T-helper 1 cell treated with Interleukin-12 subunit alpha and Interleukin-12 subunit beta and Interleukin-4 antibody, amounts not matched to agents 30 μg/mL and 1 μg/mL, for 36 hours (primary cell): ENCODE results near the gene SLC25A21.

ENCODE experiments used
- H3K27ac Mint-ChIP-seq: one replicate; pipeline ENCODE4 v1.8.0; 2021; ENCODE audit warnings: mild to moderate bottlenecking, mixed read lengths
- H3K27me3 Mint-ChIP-seq: one replicate; pipeline ENCODE4 v1.8.0; 2021; ENCODE audit warnings: low read depth, mixed read lengths
- H3K36me3 Mint-ChIP-seq: one replicate; pipeline ENCODE4 v1.8.0; 2021; ENCODE audit warnings: low read depth, mixed read lengths
- H3K4me1 Mint-ChIP-seq: one replicate; pipeline ENCODE4 v1.8.0; 2021; ENCODE audit warnings: low read depth, mixed read lengths
- H3K4me3 Mint-ChIP-seq: one replicate; pipeline ENCODE4 v1.8.0; 2021; ENCODE audit warnings: mild to moderate bottlenecking, moderate library complexity, mixed read lengths
- H3K9me3 Mint-ChIP-seq: one replicate; pipeline ENCODE4 v1.8.0; 2021; ENCODE audit warnings: mixed read lengths

Gene SLC25A21

GRCh38 chr14:37140176-37140575 is 32.2 kb downstream of the SLC25A21 start:
- Mint-ChIP-seq H3K36me3 (no peaks in the 10 kb centered on the region), H3K27ac (no peak overlapping the region), H3K27me3 (no peaks in the 10 kb centered on the region), H3K4me3 (no peak overlapping the region), H3K9me3 (no peaks in the 10 kb centered on the region), H3K4me1 (no peaks in the 10 kb centered on the region)

DNA sequence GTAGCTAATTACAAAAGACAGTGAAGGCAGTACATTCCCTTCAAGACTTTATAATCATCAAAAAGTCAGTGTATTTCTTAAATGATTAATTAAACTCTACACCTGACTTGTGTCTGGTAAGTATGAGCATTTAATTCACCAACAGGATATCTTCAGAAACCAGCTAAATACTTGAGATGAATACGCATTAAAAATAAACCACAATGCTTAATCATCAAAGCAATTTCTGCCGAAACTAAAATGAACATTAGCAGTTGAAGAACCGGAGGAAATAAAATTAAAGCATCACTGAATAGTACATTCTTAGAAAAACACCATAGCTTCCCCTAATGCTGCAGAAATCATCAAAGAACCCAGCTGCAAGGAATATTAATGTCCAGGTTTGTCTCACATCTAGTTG is 32.7 kb downstream of the SLC25A21 start:
- Mint-ChIP-seq H3K4me3 (no peak overlapping the region), H3K4me1 (no peaks in the 10 kb centered on the region), H3K27ac (no peak overlapping the region), H3K27me3 (no peaks in the 10 kb centered on the region), H3K9me3 (no peaks in the 10 kb centered on the region), H3K36me3 (no peaks in the 10 kb centered on the region)

DNA sequence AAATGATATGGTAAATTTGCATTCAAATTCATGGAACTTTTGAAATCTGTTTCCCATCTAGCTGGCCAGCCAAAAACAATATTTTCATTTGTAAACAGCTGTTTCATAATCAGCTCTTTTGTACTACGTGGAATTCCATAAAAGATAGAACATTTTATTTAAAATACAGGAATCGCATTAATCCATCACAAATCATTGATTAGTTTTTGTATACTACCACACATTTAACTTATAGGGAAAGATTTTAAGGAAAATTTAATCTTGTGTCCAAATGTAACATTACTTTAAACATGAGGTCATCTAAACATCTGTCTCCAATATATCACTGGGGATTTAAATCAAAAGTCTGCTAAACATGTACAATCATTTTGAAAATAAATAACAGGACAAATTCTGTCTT is 33.5 kb downstream of the SLC25A21 start:
- no peak overlapping the region for H3K4me3 Mint-ChIP-seq
- no peaks in the 10 kb centered on the region for H3K9me3 Mint-ChIP-seq
- H3K36me3 Mint-ChIP-seq: no peaks in the 10 kb centered on the region
- H3K4me1 Mint-ChIP-seq: no peaks in the 10 kb centered on the region
- no peak overlapping the region for H3K27ac Mint-ChIP-seq
- H3K27me3 Mint-ChIP-seq: no peaks in the 10 kb centered on the region

DNA sequence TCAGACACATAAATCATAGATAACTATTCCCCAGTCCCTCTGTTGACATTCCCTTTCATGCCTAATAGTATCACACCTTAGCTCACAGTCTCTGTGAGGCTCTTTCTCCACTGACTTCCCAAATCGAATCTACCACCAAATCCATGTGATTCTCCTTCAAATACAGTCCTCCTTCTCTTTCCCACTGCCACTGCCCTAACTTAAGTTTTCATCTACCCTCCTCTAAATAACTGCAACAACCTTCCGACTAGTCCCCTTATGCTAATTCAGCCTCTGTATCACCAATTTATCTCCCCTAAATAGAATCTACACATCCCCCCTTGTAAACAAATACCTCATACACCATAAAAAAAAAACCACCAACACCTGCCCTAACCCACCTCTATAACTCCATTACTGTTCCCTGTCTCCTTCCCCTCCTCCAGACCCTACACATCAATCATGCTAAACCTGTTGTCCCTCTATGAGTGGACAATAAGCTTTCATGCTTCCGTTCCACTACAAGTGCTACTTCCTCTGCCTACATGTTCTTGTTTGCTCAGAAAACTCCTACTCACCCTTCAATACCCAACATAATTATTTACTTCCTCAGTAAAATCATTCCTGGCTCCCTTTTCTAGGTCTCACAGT is 39.0 kb downstream of the SLC25A21 start:
- Mint-ChIP-seq H3K27me3 (no peaks in the 10 kb centered on the region), H3K36me3 (no peaks in the 10 kb centered on the region), H3K4me3 (no peak overlapping the region), H3K27ac (no peak overlapping the region), H3K4me1 (no peaks in the 10 kb centered on the region), H3K9me3 (no peaks in the 10 kb centered on the region)

DNA sequence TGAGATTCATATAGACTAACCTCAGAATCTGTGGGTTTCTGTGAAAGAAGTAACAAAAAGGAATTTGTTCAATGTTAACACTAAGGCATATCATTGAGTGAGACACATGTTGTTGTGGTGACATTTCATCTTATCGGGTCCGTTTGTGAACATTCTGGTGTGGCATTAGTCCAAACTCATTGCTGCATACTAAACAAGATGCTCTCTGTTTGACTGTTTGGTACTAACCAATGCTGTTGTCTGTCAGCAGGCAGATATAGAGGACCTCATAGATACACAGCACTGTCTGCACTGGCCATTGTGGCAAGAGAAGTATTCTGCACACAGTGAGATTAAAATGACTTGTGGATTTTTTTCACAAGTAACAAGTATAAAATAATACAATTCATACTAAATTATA is 41.2 kb downstream of the SLC25A21 start:
- H3K4me1 Mint-ChIP-seq: no peaks in the 10 kb centered on the region
- H3K4me3 Mint-ChIP-seq: no peak overlapping the region
- H3K36me3 Mint-ChIP-seq: no peaks in the 10 kb centered on the region

GRCh38 chr14:37129047-37129446 is 43.4 kb downstream of the SLC25A21 start:
- no peaks in the 10 kb centered on the region for H3K36me3 Mint-ChIP-seq

More for the DNA sequence above, 41.2 kb downstream of the SLC25A21 start:
- Mint-ChIP-seq H3K9me3 (no peaks in the 10 kb centered on the region), H3K27ac (no peak overlapping the region), H3K27me3 (no peaks in the 10 kb centered on the region)

GRCh38 chr14:37124614-37125013 is 47.8 kb downstream of the SLC25A21 start:
- Mint-ChIP-seq H3K27me3 (no peaks in the 10 kb centered on the region), H3K36me3 (no peaks in the 10 kb centered on the region), H3K27ac (no peak overlapping the region), H3K4me3 (no peak overlapping the region), H3K9me3 (no peaks in the 10 kb centered on the region), H3K4me1 (no peaks in the 10 kb centered on the region)

More at GRCh38 chr14:37129047-37129446, 43.4 kb downstream of the SLC25A21 start:
- H3K4me1 Mint-ChIP-seq: no peaks in the 10 kb centered on the region
- no peaks in the 10 kb centered on the region for H3K27me3 Mint-ChIP-seq
- H3K27ac Mint-ChIP-seq: no peak overlapping the region
- H3K4me3 Mint-ChIP-seq: no peak overlapping the region
- no peaks in the 10 kb centered on the region for H3K9me3 Mint-ChIP-seq

DNA sequence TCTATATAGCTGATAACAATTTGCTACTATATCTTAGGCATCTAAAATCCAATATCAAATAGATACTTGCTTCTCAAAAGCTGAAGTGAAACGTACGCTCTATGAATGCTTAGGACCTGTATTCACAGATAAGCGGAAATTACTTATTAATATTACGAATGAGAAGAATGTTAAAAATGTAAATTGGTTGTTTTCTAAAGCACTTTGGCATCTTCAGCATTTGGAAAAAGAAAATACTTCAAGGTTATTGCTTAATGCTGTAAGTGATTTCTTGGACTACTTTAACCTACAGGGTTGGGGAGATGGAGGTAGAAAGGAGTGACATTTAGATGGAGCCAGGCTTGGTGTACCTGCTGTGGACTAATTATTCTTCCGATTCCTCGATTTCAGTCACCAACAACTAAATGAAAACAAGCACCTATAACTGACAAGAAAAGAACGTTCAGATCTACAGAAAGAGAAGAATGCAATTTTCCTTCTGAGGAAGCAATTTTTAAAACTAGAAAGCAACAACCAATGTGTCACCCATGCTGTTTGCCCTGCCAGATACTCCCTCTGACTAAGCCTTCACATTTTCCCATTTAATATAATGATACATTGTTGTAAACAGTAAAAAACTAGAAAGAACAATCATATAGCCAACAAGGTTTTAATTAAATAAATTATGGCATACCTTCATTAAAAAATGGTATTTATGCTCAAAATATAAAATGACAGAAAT is 49.3 kb downstream of the SLC25A21 start:
- no peaks in the 10 kb centered on the region for H3K27me3 Mint-ChIP-seq
- H3K4me1 Mint-ChIP-seq: no peaks in the 10 kb centered on the region
- H3K4me3 Mint-ChIP-seq: no peak overlapping the region
- H3K9me3 Mint-ChIP-seq: peaks cover 1% of the 10 kb centered on the region
- H3K36me3 Mint-ChIP-seq: no peaks in the 10 kb centered on the region
- H3K27ac Mint-ChIP-seq: no peak overlapping the region

DNA sequence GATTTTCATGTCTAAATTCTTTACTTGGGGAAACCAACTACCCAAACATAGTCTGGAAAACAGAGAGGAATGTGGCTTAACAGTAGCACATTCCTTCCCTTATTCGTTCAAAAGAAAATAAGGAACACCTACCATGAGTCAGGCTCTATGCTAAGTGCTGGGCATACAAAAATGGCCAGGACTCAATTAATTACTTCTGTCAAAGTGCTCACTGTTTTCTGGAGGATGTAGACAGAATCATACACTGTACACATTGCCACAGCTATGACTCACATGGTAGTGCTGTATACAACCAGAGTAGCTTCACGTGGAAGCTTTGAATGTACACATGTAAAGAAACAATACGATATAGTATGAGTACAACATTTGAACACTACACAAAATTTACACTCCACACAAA is 50.1 kb downstream of the SLC25A21 start:
- peaks cover 4% of the 10 kb centered on the region for H3K9me3 Mint-ChIP-seq
- no peaks in the 10 kb centered on the region for H3K4me1 Mint-ChIP-seq
- no peaks in the 10 kb centered on the region for H3K27me3 Mint-ChIP-seq
- no peak overlapping the region for H3K27ac Mint-ChIP-seq
- no peaks in the 10 kb centered on the region for H3K36me3 Mint-ChIP-seq
- no peak overlapping the region for H3K4me3 Mint-ChIP-seq

DNA sequence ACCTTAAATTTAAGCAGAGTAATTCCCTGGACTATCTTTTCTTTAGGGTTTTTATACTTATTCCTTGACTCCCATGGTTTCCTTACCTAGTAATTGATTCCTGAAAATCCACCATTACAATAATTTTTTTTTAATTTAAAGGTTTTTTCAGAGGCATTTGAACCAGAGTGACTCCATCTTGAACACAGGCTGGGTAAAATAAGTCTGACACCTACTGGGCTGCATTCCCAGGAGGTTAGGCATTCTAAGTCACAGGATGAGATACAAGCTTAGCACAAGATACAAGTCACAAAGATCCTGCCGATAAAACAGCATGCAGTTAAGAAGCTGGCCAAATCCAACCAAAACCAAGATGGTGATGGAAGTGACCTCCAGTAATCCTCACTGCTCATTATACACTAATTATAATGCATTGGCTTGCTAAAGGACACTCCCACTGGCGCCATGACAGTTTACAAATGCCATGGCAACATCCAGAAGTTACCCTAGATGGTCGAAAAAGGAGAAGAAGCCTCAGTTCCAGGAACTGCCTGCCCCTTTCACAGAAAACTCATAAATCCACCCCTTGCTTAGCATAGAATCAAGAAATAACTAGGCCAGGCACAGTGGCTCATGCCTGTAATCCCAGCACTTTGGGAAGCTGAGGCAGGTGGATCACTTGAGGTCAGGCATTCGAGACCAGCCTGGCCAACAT is 53.6 kb downstream of the SLC25A21 start:
- Mint-ChIP-seq H3K27me3 (no peaks in the 10 kb centered on the region), H3K9me3 (peaks cover 7% of the 10 kb centered on the region), H3K4me1 (no peaks in the 10 kb centered on the region), H3K36me3 (no peaks in the 10 kb centered on the region), H3K4me3 (no peak overlapping the region), H3K27ac (no peak overlapping the region)

DNA sequence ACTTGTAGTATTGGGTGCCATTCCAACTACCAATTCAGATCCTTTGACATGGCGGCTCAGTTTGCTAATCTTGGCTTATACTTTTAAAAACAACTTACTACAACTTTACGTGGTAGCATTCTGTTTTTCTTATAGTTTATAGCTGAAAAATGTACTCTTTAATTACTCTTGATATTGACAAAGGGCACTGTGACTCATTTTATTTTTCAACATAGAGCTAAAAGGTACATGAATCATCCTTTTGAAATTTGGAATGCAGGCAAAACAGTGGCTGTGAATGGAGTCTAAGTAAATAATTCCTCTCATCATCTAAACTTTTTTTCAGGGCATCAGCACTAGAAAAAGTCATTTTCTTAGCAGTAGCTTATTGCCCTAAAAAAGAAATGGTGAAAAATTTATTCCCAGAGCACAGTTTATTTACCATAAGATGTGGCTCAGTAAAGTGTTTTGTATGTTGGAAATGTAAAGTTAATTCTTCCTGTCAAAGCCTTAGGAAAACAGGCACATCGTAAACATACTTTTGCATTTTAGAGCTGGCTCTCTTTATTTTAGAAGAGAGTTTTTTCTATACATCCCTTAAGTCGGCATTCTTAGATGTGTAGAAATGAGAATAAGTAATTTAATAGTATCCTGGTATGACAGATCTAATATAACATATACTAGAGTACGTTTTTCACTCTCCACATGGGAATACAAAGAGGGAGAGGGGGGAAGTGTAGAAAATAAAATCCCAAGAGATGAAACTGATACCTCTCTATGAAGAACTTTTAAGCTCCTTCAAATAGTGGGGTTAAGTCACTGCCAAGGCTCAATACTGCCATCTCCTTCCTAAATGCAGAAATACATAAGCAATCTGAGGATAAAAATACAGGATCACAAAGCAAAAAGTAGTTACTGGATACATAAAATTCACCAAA is 55.2 kb downstream of the SLC25A21 start:
- no peaks in the 10 kb centered on the region for H3K36me3 Mint-ChIP-seq
- peaks cover 7% of the 10 kb centered on the region for H3K9me3 Mint-ChIP-seq
- H3K4me3 Mint-ChIP-seq: no peak overlapping the region
- H3K27me3 Mint-ChIP-seq: no peaks in the 10 kb centered on the region
- no peaks in the 10 kb centered on the region for H3K4me1 Mint-ChIP-seq
- no peak overlapping the region for H3K27ac Mint-ChIP-seq

DNA sequence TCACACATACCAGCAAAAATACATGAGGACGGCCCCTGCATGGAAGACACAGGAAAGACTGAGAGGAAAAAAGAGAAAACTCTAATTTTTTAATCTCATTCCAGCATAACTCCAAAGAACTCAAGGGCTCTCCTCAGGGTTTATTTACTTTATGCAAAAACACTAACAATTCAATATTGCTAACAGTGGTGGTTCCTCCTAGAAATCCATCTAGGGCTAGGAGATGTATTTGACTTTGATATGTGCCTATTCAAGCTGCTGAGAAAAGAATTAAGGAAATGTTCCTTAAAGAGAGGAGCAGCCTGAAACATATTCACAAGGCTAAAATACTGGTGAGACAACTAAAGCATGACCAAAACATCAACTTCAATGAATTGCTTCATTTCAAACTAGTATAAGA is 57.0 kb downstream of the SLC25A21 start:
- no peak overlapping the region for H3K4me3 Mint-ChIP-seq
- H3K4me1 Mint-ChIP-seq: no peaks in the 10 kb centered on the region
- H3K27me3 Mint-ChIP-seq: no peaks in the 10 kb centered on the region
- H3K36me3 Mint-ChIP-seq: no peaks in the 10 kb centered on the region
- peaks cover 10% of the 10 kb centered on the region for H3K9me3 Mint-ChIP-seq
- H3K27ac Mint-ChIP-seq: no peak overlapping the region

DNA sequence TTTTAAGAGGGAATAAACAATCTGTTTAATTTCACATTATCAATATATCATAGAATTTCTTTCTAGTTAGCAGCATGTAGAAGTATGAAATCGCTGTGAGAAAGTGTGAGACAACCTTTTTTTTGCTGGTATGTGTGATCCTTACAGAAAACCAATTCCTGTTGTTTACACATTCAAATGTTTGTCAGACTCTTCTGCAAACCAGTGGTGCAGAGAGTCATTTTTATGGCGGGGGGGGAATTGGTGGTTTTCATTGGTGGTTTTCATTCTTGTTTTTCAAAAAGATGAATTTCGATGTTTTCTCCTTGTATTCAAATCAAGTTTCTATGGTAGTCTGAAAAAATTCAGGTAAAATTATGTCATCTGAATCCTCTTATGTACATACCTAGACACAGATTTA is 57.8 kb downstream of the SLC25A21 start:
- Mint-ChIP-seq H3K27me3 (no peaks in the 10 kb centered on the region), H3K4me1 (no peaks in the 10 kb centered on the region), H3K27ac (no peak overlapping the region), H3K4me3 (no peak overlapping the region), H3K36me3 (no peaks in the 10 kb centered on the region), H3K9me3 (peaks cover 10% of the 10 kb centered on the region)

DNA sequence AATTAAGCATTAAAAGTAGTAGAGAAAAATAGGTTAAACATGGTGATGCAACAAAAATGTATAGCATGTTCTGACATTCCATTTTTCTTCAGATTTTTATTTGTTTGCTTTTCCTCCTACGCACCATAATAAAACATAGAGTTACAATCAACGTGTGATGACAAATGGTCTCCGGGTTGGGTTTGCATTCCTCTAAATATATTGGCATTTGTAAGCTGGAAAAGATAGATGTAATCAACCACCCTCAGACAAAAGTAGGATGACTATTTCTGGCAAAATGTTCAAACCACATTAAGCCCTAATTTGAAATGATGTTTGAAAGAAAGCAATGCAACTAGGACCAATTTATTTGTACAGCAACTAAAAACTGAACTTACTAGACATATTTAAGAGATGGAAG is 58.4 kb downstream of the SLC25A21 start:
- peaks cover 10% of the 10 kb centered on the region for H3K9me3 Mint-ChIP-seq

More for the DNA sequence above, 58.4 kb downstream of the SLC25A21 start:
- Mint-ChIP-seq H3K4me1 (no peaks in the 10 kb centered on the region), H3K36me3 (no peaks in the 10 kb centered on the region), H3K4me3 (no peak overlapping the region), H3K27me3 (no peaks in the 10 kb centered on the region), H3K27ac (no peak overlapping the region)
